ENCODE data around the gene PRKAR2B.
A peak's percentile ranks its signal among the peaks of the same experiment; 100 is the strongest.
"Not testable (repeated sequence)": the region's sequence is repeated elsewhere in the genome, so short reads cannot be mapped to it uniquely, and the experiment has no call there.

Gene PRKAR2B

GRCh38 chr7:107025449-107026103 is 18.9 kb upstream of the PRKAR2B start:
- peak; percentile 31 for DNase-seq (ENCODE audit: low read depth)

GRCh38 chr7:107026166-107026565 is 18.3 kb upstream of the PRKAR2B start:
- no peak for DNase-seq (ENCODE audit: low read depth)
- H3K4me3 ChIP-seq (ENCODE audit: low read depth, low read length): no peak overlapping the region

More at GRCh38 chr7:107025449-107026103, 18.9 kb upstream of the PRKAR2B start:
- H3K4me3 ChIP-seq (ENCODE audit: low read depth, low read length): no peak overlapping the region

- no peak for DNase-seq (ENCODE audit: low read depth)
- H3K4me3 ChIP-seq (ENCODE audit: low read depth, low read length): no peak overlapping the region
These were observed 17.3 kb upstream of the PRKAR2B start for GRCh38 chr7:107027208-107027607.

- DNase-seq (ENCODE audit: low read depth): no peak
- H3K4me3 ChIP-seq (ENCODE audit: low read depth, low read length): no peak overlapping the region
These were observed 15.3 kb upstream of the PRKAR2B start for GRCh38 chr7:107029061-107029763.

- H3K4me3 ChIP-seq (ENCODE audit: low read depth, low read length): no peak overlapping the region
- no peak for DNase-seq (ENCODE audit: low read depth)
These were observed 14.7 kb upstream of the PRKAR2B start for GRCh38 chr7:107029764-107030286.

- DNase-seq (ENCODE audit: low read depth): no peak
- no peak overlapping the region for H3K4me3 ChIP-seq (ENCODE audit: low read depth, low read length)
These were observed 12.5 kb upstream of the PRKAR2B start for GRCh38 chr7:107032050-107032449.

- no peak overlapping the region for H3K4me3 ChIP-seq (ENCODE audit: low read depth, low read length)
- no peak for DNase-seq (ENCODE audit: low read depth)
These were observed 11.6 kb upstream of the PRKAR2B start for GRCh38 chr7:107032720-107033438.

GRCh38 chr7:107034553-107034952 is 10.0 kb upstream of the PRKAR2B start:
- no peak overlapping the region for H3K4me3 ChIP-seq (ENCODE audit: low read depth, low read length)
- no peak for DNase-seq (ENCODE audit: low read depth)

- peak; percentile 70 for DNase-seq (ENCODE audit: low read depth)
- no peak overlapping the region for H3K4me3 ChIP-seq (ENCODE audit: low read depth, low read length)
These were observed 9.1 kb upstream of the PRKAR2B start for GRCh38 chr7:107035446-107035845.

- no peak overlapping the region for H3K4me3 ChIP-seq (ENCODE audit: low read depth, low read length)
- DNase-seq (ENCODE audit: low read depth): no peak
These were observed 8.0 kb upstream of the PRKAR2B start for GRCh38 chr7:107036535-107036934.

- no peak for DNase-seq (ENCODE audit: low read depth)
- H3K4me3 ChIP-seq (ENCODE audit: low read depth, low read length): no peak overlapping the region
These were observed 6.5 kb upstream of the PRKAR2B start for GRCh38 chr7:107037717-107038603.

- DNase-seq (ENCODE audit: low read depth): no peak
- H3K4me3 ChIP-seq (ENCODE audit: low read depth, low read length): no peak overlapping the region
These were observed 5.2 kb upstream of the PRKAR2B start for GRCh38 chr7:107039199-107039900.

GRCh38 chr7:107041097-107041496 is 3.4 kb upstream of the PRKAR2B start:
- H3K4me3 ChIP-seq (ENCODE audit: low read depth, low read length): no peak overlapping the region

GRCh38 chr7:107041764-107042163 is 2.7 kb upstream of the PRKAR2B start:
- DNase-seq (ENCODE audit: low read depth); H3K4me3 ChIP-seq (ENCODE audit: low read depth, low read length): not testable (repeated sequence)

More at GRCh38 chr7:107041097-107041496, 3.4 kb upstream of the PRKAR2B start:
- DNase-seq (ENCODE audit: low read depth): no peak

GRCh38 chr7:107042326-107042910 is 2.1 kb upstream of the PRKAR2B start:
- not testable (repeated sequence) for H3K4me3 ChIP-seq (ENCODE audit: low read depth, low read length); DNase-seq (ENCODE audit: low read depth)

- DNase-seq (ENCODE audit: low read depth): no peak
- H3K4me3 ChIP-seq (ENCODE audit: low read depth, low read length): no peak overlapping the region
These were observed 1.0 kb upstream of the PRKAR2B start for GRCh38 chr7:107043491-107043890.

GRCh38 chr7:107043921-107044346 is 571 bp upstream of the PRKAR2B start:
- DNase-seq (ENCODE audit: low read depth): no peak
- H3K4me3 ChIP-seq (ENCODE audit: low read depth, low read length): peak overlapping the region; percentile 51
